Mammary epithelial cell (primary cell): Measurements from ENCODE around the gene CPT1C.

Experiments used
- EZH2 ChIP-seq: IDR thresholded peaks from 2 replicates; pipeline ENCODE4 v1.6.1; 2012; ENCODE audit warnings: low read length, inconsistent platforms, borderline replicate concordance
- TF ChIP-seq, protein P1 (sequence below), 2 donors: IDR thresholded peaks in 1 of 2; conservative IDR thresholded peaks in 1 of 2; 2 replicates each; pipeline ENCODE4 v1.5.1; 2011 to 2012; ENCODE audit warnings: inconsistent platforms in 2 of 2, low read length in 2 of 2, mild to moderate bottlenecking in 2 of 2, control low read depth in 1 of 2, low read depth in 1 of 2; ENCODE audit not compliant: insufficient read depth in 1 of 2; ENCODE audit errors: extremely low read depth in 1 of 2

DNA sequence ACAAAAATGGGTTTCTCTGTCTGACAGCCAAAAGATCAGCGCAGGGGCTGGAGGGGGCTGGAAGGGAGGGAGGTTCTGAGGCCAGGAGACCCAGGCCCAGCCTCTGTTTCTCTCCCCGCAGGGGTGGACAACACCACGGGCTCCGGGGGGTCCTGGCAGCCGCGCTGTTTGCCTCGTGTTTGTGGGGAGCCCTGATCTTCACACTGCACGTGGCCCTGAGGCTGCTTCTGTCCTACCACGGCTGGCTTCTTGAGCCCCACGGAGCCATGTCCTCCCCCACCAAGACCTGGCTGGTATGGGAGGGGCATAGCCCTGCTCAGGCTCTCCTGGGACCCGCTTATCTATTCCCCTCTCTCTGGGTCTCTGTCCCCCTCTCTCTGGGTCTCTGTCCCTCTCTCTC lies 9.6 kb downstream of the CPT1C start:
- TF ChIP-seq, protein P1, sequence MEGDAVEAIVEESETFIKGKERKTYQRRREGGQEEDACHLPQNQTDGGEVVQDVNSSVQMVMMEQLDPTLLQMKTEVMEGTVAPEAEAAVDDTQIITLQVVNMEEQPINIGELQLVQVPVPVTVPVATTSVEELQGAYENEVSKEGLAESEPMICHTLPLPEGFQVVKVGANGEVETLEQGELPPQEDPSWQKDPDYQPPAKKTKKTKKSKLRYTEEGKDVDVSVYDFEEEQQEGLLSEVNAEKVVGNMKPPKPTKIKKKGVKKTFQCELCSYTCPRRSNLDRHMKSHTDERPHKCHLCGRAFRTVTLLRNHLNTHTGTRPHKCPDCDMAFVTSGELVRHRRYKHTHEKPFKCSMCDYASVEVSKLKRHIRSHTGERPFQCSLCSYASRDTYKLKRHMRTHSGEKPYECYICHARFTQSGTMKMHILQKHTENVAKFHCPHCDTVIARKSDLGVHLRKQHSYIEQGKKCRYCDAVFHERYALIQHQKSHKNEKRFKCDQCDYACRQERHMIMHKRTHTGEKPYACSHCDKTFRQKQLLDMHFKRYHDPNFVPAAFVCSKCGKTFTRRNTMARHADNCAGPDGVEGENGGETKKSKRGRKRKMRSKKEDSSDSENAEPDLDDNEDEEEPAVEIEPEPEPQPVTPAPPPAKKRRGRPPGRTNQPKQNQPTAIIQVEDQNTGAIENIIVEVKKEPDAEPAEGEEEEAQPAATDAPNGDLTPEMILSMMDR (conservative IDR thresholded peaks at IDR 0.05 in 1 of 2, IDR thresholded peaks at IDR 0.05 in 1 of 2; ENCODE audit: extremely low read depth in 1 of 2, insufficient read depth in 1 of 2, low read depth in 1 of 2, low read length in 2 of 2): no peak
- TF ChIP-seq EZH2: no peak
